ENCODE results near the gene FBXL13. TPM values are rescaled to one million over a fixed set of nuclear protein-coding genes. Genes with fewer than 3 reads are reported as not detected.

FBXL13 gene
- total RNA-seq, result 2.1 TPM in 2 replicates
- long read RNA-seq, partial matches to known transcripts, result 2 of 8 reads
- long read RNA-seq, other reads (novel, unspliced or antisense), result 6 of 8 reads

GRCh38 chr7:103074519-103075336 lies at the start of gene FBXL13, which contains the start of gene ARMC10:
Gene FBXL13, minus strand, starts transcription at chr7:103074796.
Gene ARMC10, plus strand, starts transcription at chr7:103075140. Its CDS starts 133 bp downstream, at chr7:103075273.
- peaks cover 2% of the 10 kb centered on the region for H3K36me3 Mint-ChIP-seq (ENCODE audit: low read depth)
- peak; percentile 40 for TF ChIP-seq CTCF (conservative IDR thresholded peaks at IDR 0.05)
- H3K27ac Mint-ChIP-seq (ENCODE audit: unreplicated experiment), result peak within 1 kb of the TSS; percentile 91
- peak within 1 kb of the TSS; percentile 98 for H3K4me3 Mint-ChIP-seq
- no peaks in the 10 kb centered on the region for H3K9me3 Mint-ChIP-seq
- H3K4me1 Mint-ChIP-seq, result peaks cover 26% of the 10 kb centered on the region
- peak; percentile 80 for DNase-seq (ENCODE audit: low read depth, low spot score)
- H3K27me3 Mint-ChIP-seq (ENCODE audit: low read depth), result no peaks in the 10 kb centered on the region

- Mint-ChIP-seq H3K27ac (ENCODE audit: unreplicated experiment) (no peak overlapping the region), H3K9me3 (no peaks in the 10 kb centered on the region)
- TF ChIP-seq CTCF (conservative IDR thresholded peaks at IDR 0.05), result no peak
These were observed 48.9 kb upstream of the FBXL13 start for GRCh38 chr7:103123529-103123928.

GRCh38 chr7:103121641-103122040 lies 47.0 kb upstream of the FBXL13 start:
- peak overlapping the region; percentile 40 for H3K27ac Mint-ChIP-seq (ENCODE audit: unreplicated experiment)
- no peak for DNase-seq (ENCODE audit: low read depth, low spot score)
- H3K4me1 Mint-ChIP-seq, result peaks cover 15% of the 10 kb centered on the region
- H3K9me3 Mint-ChIP-seq, result no peaks in the 10 kb centered on the region
- peaks cover 24% of the 10 kb centered on the region for H3K36me3 Mint-ChIP-seq (ENCODE audit: low read depth)
- no peaks in the 10 kb centered on the region for H3K27me3 Mint-ChIP-seq (ENCODE audit: low read depth)
- TF ChIP-seq CTCF (conservative IDR thresholded peaks at IDR 0.05), result no peak
- no peak overlapping the region for H3K4me3 Mint-ChIP-seq

More at GRCh38 chr7:103123529-103123928, 48.9 kb upstream of the FBXL13 start:
- no peak for DNase-seq (ENCODE audit: low read depth, low spot score)
- peaks cover 32% of the 10 kb centered on the region for H3K36me3 Mint-ChIP-seq (ENCODE audit: low read depth)
- no peaks in the 10 kb centered on the region for H3K27me3 Mint-ChIP-seq (ENCODE audit: low read depth)
- H3K4me1 Mint-ChIP-seq, result peaks cover 22% of the 10 kb centered on the region
- no peak overlapping the region for H3K4me3 Mint-ChIP-seq

GRCh38 chr7:103120362-103120761 lies 45.8 kb upstream of the FBXL13 start:
- Mint-ChIP-seq H3K9me3 (no peaks in the 10 kb centered on the region), H3K4me3 (no peak overlapping the region), H3K4me1 (peaks cover 10% of the 10 kb centered on the region), H3K27ac (ENCODE audit: unreplicated experiment) (no peak overlapping the region), H3K27me3 (ENCODE audit: low read depth) (no peaks in the 10 kb centered on the region), H3K36me3 (ENCODE audit: low read depth) (peaks cover 19% of the 10 kb centered on the region)
- TF ChIP-seq CTCF (conservative IDR thresholded peaks at IDR 0.05), result no peak
- no peak for DNase-seq (ENCODE audit: low read depth, low spot score)

- DNase-seq (ENCODE audit: low read depth, low spot score), result no peak
- no peak for TF ChIP-seq CTCF (conservative IDR thresholded peaks at IDR 0.05)
- H3K27ac Mint-ChIP-seq (ENCODE audit: unreplicated experiment), result no peak overlapping the region
These were observed 45.2 kb upstream of the FBXL13 start for GRCh38 chr7:103119791-103120291.

More at GRCh38 chr7:103119791-103120291, 45.2 kb upstream of the FBXL13 start:
- H3K27me3 Mint-ChIP-seq (ENCODE audit: low read depth), result no peaks in the 10 kb centered on the region
- H3K36me3 Mint-ChIP-seq (ENCODE audit: low read depth), result peaks cover 19% of the 10 kb centered on the region
- no peaks in the 10 kb centered on the region for H3K9me3 Mint-ChIP-seq
- no peak overlapping the region for H3K4me3 Mint-ChIP-seq
- peaks cover 15% of the 10 kb centered on the region for H3K4me1 Mint-ChIP-seq
